ENCODE measurements around the gene C4orf36. TPM values are rescaled to one million over a fixed set of nuclear protein-coding genes. Genes with fewer than 3 reads are reported as not detected.

Gene C4orf36
- total RNA-seq, 1 experiment from 2014 or later: 5.6 TPM

GRCh38 chr4:86833615-86834014, 58.6 kb downstream of the C4orf36 start:
- in situ Hi-C loops (cut with HindIII; ENCODE audit: low pct_unique_long_range_greater_than_20kb, low sequenced_read_pairs): no loop called here
- no peak for DNase-seq (ENCODE audit: low read depth)

DNA sequence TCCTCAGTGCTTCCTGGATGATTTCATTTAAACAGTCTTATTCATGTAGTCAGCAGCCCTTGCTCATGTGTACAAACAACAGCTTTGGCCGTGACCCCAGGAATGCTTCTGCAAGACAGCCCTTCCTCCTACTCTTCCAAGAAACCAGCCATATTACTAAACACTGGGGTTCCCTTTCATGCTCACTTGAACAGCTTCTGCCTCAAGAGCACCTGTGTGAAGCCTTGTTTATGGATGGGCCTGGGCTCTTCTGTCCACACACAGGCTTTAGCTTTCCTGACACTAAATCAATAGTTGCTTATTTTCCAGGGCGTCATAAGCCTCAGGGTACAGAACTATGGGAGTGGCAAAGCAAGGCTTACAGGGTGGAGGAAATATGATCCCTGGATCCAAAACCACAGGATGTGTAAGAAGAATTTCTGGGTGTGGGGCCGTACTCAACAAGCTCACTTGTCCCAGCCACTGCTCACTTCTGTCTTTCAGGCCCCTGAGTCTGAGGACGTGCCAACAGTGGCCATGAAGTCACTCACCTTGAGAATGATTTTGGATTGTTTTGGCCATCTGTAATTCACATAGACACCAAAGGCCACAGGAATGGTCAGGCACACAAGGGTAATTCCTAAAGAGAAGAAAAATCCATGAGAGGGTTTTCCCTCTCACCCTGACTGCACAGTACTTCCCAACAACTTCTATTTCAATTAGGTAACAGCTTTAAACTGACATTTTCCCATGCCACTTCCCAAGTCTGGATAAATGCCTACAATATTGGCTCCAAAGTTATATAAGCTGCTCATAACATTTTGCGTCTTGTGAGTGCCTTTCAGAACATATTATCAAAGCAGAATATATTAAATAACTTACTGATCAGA, 60.7 kb downstream of the C4orf36 start:
- in situ Hi-C loops (cut with HindIII; ENCODE audit: low pct_unique_long_range_greater_than_20kb, low sequenced_read_pairs): no loop called here

More for the DNA sequence above, 60.7 kb downstream of the C4orf36 start:
- DNase-seq (ENCODE audit: low read depth): peak; percentile 14

Other genes starting within 250 kb of the C4orf36 start
- gene SLC10A6, start 43.0 kb downstream of the C4orf36 start, total RNA-seq (2014; rRNA removed; shearing (Covaris generic); ENCODE audit: low replicate concordance): not detected in 2 replicates
- 6.8 and 14.8 TPM in 2 replicates for gene AFF1, start 42.6 kb upstream of the C4orf36 start, total RNA-seq (2014; rRNA removed; shearing (Covaris generic); ENCODE audit: low replicate concordance)